GM19395 (cell line): Measurements from ENCODE around the gene PDGFB.

ENCODE experiments used
- ATAC-seq: cut with Tn5 transposase; IDR thresholded peaks from one replicate; pipeline ENCODE4 v1.9.1; 2021; ENCODE audit warnings: mild to moderate bottlenecking, moderate library complexity; ENCODE audit not compliant: unreplicated experiment

Gene PDGFB

GRCh38 chr22:39176714-39177455 lies 67.9 kb downstream of the PDGFB start:
- ATAC-seq: no peak

- ATAC-seq: no peak
These were observed 68.6 kb downstream of the PDGFB start for GRCh38 chr22:39176143-39176713.

- no peak for ATAC-seq
These were observed 69.2 kb downstream of the PDGFB start for GRCh38 chr22:39175353-39176142.

GRCh38 chr22:39174498-39175352 lies 70.1 kb downstream of the PDGFB start:
- no peak for ATAC-seq

- ATAC-seq: no peak
These were observed 70.8 kb downstream of the PDGFB start for GRCh38 chr22:39173787-39174497.
